Esophagus muscularis mucosa (tissue), 4 donors: ENCODE results near the gene IFNGR2. TPM values are rescaled to one million over a fixed set of nuclear protein-coding genes. Genes with fewer than 3 reads are reported as not detected.
"Not testable (repeated sequence)": the region's sequence is repeated elsewhere in the genome, so short reads cannot be mapped to it uniquely, and the experiment has no call there.

ENCODE experiments used
- DNase-seq: peaks from one replicate; pipeline ENCODE4 v3.0.0-alpha.2; 2017; ENCODE audit errors: extremely low spot score
- H3K27ac ChIP-seq, 4 donors: fragments of 200-600 bp; sonication (generic); replicated peaks in 1 of 4; 1 replicate in 3 of 4; 2 replicates in 1 of 4; pipeline ENCODE4 v1.5.1; 2016 to 2019; ENCODE audit warnings: mild to moderate bottlenecking in 1 of 4
- H3K27me3 ChIP-seq, 4 donors: fragments of 200-600 bp; sonication (generic); one replicate each; pipeline versions ENCODE4 v1.5.1 to v1.6.0; 2016 to 2019
- H3K36me3 ChIP-seq, 4 donors: fragments of 200-600 bp; sonication (generic); one replicate each; pipeline ENCODE4 v1.5.1; 2016 to 2019
- H3K4me1 ChIP-seq, 4 donors: fragments of 200-600 bp; sonication (generic); one replicate each; pipeline ENCODE4 v1.5.1; 2016 to 2019
- H3K4me3 ChIP-seq, 4 donors: fragments of 200-600 bp; sonication (generic); 1 replicate in 2 of 4; 2 replicates in 2 of 4; pipeline ENCODE4 v1.5.1; 2016 to 2019; ENCODE audit warnings: mild to moderate bottlenecking in 4 of 4, moderate library complexity in 1 of 4
- H3K9me3 ChIP-seq, 4 donors: fragments of 200-600 bp; sonication (generic); 1 replicate in 3 of 4; 2 replicates in 1 of 4; pipeline ENCODE4 v1.5.1; 2016 to 2019
- EP300 ChIP-seq: sonication (generic); formaldehyde crosslinking; IDR thresholded peaks from one replicate; pipeline ENCODE4 v1.6.1; 2017; ENCODE audit warnings: antibody characterized with exemption
- POLR2A ChIP-seq: fragments of 450-650 bp; IDR thresholded peaks from one replicate; pipeline ENCODE4 v1.6.1; 2017; ENCODE audit warnings: antibody characterized with exemption, moderate library complexity, mild to moderate bottlenecking, low read depth
- POLR2AphosphoS5 ChIP-seq, 2 donors: sonication (generic); formaldehyde crosslinking; IDR thresholded peaks; one replicate each; pipeline ENCODE4 v1.6.1; 2017; ENCODE audit warnings: antibody characterized with exemption in 2 of 2
- WGBS: methylation state at CpG from one replicate; pipeline ENCODE4 v1.1.5; 2018; 5-methylcytosine and 5-hydroxymethylcytosine counted together
- intact Hi-C: fragments of 100-400 bp; cut with DNase I; formaldehyde crosslinking; loops from one replicate; pipeline ENCODE4 v1.15.1; 2023
- total RNA-seq, 4 donors: library from RNA; depleted of rRNA; stranded (reverse); fragments of >200 nt; gene quantifications; one replicate each; pipeline versions ENCODE4 v1.1.0 to v1.2.1, GENCODE V29; 2016
- TF ChIP-seq, protein P1 (sequence below), 3 experiments: fragments of 200-600 bp in 2 of 3; fragments of 450-650 bp in 1 of 3; sonication (generic) in 2 of 3; IDR thresholded peaks; one replicate each; pipeline ENCODE4 v1.5.1; 2017 to 2019; ENCODE audit warnings: antibody characterized with exemption in 3 of 3, mild to moderate bottlenecking in 2 of 3, moderate library complexity in 1 of 3

IFNGR2 gene
- total RNA-seq, 4 donors from 2014 or later, result 28.7 to 56.3 (median 39.3) TPM

DNA sequence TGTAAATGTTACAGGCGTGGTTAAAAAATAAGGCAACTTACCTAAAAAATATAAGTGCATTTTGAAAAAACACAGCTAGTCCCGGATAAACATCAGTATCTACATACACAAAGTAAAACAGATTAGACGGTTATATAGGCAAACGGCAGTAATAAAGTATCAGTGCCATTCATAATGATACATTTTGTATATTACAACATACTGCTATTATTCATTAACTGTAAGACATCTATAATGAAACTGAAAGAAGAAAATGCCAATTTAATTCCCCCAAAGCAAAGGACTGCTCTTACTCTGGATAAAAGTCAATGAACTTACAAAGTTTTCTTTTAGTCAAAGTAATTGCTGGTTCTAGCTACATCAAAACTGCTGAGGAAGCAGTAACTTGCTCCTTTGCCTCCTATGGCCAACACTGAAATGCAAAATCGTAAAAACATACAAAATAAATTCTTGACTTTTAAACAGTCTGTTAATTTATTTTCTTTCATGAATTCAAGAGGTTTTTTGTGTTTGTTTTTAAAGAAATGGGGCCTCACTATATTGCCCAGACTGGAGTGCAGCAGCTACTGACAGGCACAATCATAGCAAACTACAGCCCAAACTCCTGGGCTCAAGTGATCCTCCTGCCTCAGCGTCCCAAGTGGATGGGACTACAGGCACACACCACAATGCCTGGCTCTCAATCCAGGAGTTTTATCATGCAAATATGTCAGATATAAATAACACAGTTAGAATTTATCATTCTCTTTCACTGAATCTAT is 52.7 kb downstream of the IFNGR2 start:
- TF ChIP-seq, protein P1, sequence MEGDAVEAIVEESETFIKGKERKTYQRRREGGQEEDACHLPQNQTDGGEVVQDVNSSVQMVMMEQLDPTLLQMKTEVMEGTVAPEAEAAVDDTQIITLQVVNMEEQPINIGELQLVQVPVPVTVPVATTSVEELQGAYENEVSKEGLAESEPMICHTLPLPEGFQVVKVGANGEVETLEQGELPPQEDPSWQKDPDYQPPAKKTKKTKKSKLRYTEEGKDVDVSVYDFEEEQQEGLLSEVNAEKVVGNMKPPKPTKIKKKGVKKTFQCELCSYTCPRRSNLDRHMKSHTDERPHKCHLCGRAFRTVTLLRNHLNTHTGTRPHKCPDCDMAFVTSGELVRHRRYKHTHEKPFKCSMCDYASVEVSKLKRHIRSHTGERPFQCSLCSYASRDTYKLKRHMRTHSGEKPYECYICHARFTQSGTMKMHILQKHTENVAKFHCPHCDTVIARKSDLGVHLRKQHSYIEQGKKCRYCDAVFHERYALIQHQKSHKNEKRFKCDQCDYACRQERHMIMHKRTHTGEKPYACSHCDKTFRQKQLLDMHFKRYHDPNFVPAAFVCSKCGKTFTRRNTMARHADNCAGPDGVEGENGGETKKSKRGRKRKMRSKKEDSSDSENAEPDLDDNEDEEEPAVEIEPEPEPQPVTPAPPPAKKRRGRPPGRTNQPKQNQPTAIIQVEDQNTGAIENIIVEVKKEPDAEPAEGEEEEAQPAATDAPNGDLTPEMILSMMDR (IDR thresholded peaks at IDR 0.05), result no peak
- TF ChIP-seq POLR2AphosphoS5 (IDR thresholded peaks at IDR 0.05) (no peak), POLR2A (no peak), EP300 (no peak)
- Histone ChIP-seq H3K4me3 (no peak overlapping the region), H3K9me3 (no peaks in the 10 kb centered on the region), H3K36me3 (peaks cover 23 to 89% (median 71%) of the 10 kb centered on the region in 4 donors), H3K4me1 (no peaks in the 10 kb centered on the region), H3K27me3 (no peaks in the 10 kb centered on the region), H3K27ac (no peak overlapping the region)
- 88% methylated on average over 6 of the region's 6 CpGs for WGBS
- intact Hi-C loops, result no loop called here
- no peak for DNase-seq

DNA sequence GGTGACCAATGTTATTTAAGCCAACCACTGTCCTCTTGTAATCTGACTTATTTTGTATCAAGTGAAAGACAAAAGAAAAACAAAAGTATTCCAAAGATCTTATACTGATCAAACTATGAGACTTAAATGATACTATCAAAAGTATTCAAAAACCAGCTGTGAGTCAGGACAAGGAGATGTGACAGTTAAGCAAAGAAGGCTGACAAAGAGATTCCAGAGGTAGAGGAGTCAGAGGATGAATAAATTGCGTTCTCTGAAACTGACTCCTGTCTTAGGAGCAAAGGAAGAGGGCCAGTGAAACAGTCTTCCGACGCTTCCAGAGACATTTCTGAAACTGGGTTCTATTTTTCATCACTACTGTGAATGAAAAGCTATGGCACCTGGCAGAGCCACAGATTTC is 55.6 kb downstream of the IFNGR2 start:
- no peak overlapping the region for H3K4me3 ChIP-seq
- H3K9me3 ChIP-seq, result no peaks in the 10 kb centered on the region
- no peaks in the 10 kb centered on the region for H3K27me3 ChIP-seq
- WGBS, result 86% methylated on average over 3 of the region's 3 CpGs
- intact Hi-C loops, result no loop called here
- H3K4me1 ChIP-seq, result no peaks in the 10 kb centered on the region
- no peak overlapping the region for H3K27ac ChIP-seq
- no peak for TF ChIP-seq POLR2AphosphoS5 (IDR thresholded peaks at IDR 0.05)
- TF ChIP-seq POLR2A, result no peak
- no peak for TF ChIP-seq EP300
- TF ChIP-seq, protein P1 (IDR thresholded peaks at IDR 0.05), result no peak
- peaks cover 24 to 86% (median 69%) of the 10 kb centered on the region in 4 donors for H3K36me3 ChIP-seq
- no peak for DNase-seq

DNA sequence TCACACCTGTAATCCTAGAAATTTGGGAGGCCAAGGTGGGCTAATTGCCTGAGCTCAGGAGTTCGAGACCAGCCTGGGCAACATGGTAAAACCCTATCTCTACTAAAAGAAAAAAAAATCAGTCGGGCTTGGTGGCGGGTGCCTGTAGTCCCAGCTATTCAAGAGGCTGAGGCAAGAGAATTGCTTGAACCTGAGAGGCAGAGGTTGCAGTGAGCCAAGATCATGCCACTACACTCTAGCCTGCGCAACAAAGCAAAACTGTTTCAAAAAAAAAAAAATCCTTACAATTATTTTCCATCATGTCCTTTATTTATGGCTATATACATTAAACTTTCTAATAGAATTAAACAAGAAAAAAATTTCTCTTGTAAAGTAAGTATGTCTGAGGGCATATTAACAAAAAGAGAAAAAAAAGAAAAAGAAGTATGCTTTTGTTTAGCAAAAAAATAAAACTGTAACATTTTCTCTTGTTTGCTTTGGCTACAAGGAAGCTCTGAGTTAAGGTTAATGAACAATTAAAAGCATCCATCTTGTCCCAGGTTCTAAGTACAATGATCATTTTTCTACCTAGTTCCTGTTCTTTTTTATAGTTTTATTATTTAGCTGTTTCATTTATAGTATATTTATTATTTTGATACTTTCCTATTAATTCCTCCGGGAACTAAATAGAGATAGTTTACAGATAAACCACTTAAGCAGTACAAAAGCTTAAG is 58.5 kb downstream of the IFNGR2 start:
- intact Hi-C loops, result no loop called here
- Histone ChIP-seq H3K9me3 (no peaks in the 10 kb centered on the region), H3K36me3 (peaks cover 15 to 83% (median 62%) of the 10 kb centered on the region in 4 donors), H3K4me3 (no peak overlapping the region), H3K27ac (no peak overlapping the region), H3K27me3 (no peaks in the 10 kb centered on the region), H3K4me1 (no peaks in the 10 kb centered on the region)
- TF ChIP-seq, protein P1 (IDR thresholded peaks at IDR 0.05), result no peak
- TF ChIP-seq POLR2AphosphoS5 (IDR thresholded peaks at IDR 0.05) (no peak), POLR2A (no peak), EP300 (no peak)
- WGBS, result 94% methylated on average over 5 of the region's 5 CpGs
- DNase-seq, result no peak

DNA sequence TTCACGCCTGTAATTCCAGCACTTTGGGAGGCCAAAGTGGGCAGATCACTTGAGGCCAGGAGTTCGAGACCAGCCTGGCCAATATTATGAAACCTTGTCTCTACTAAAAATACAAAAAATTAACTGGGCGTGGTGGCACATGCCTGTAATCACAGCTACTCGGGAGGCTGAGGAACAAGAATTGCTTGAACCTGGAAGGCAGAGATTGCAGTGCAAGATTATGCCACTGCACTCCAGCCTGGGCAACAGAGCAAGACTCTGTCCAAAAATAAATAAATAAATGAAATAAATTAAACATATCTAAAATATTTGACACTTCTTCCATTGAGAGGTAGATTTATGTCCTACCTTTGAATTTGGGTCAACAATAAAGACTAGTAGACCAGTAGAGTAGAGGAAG is 66.0 kb downstream of the IFNGR2 start:
- intact Hi-C loops, H3K27me3 ChIP-seq, H3K4me1 ChIP-seq, H3K27ac ChIP-seq, H3K9me3 ChIP-seq, DNase-seq, H3K4me3 ChIP-seq: not testable (repeated sequence)
- peaks cover 0 to 32% (median 13%) of the 10 kb centered on the region in 4 donors for H3K36me3 ChIP-seq
- WGBS, result 97% methylated on average over 4 of the region's 4 CpGs

DNA sequence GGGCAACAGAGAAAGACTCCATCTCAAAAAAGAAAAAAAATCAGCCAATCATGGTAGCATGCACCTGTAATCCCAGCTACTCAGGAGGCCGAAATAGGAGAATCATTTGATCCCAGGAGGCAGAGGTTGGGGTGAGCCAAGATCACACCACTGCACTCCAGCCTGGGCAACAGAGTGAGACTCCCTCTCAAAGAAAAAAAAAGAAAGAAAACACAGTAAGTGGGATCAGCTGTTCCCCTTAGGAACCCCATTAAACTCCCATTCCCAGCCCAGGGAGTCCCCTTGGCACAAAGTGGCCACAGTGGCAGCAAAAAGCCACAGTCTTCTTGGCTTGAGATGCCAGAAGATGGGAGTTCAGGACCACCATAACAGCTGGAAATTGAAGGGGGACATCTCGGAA is 67.5 kb downstream of the IFNGR2 start:
- intact Hi-C loops, result no loop called here
- TF ChIP-seq, protein P1 (IDR thresholded peaks at IDR 0.05), result no peak
- TF ChIP-seq EP300 (no peak), POLR2A (no peak), POLR2AphosphoS5 (IDR thresholded peaks at IDR 0.05) (no peak)
- WGBS, result 96% methylated on average over 2 of the region's 2 CpGs
- peaks cover 0 to 5% (median 2%) of the 10 kb centered on the region in 4 donors for H3K4me1 ChIP-seq
- no peaks in the 10 kb centered on the region for H3K27me3 ChIP-seq
- H3K4me3 ChIP-seq, result no peak overlapping the region
- DNase-seq, result no peak
- H3K27ac ChIP-seq, result no peak overlapping the region
- peaks cover 0 to 19% (median 6%) of the 10 kb centered on the region in 4 donors for H3K36me3 ChIP-seq
- no peaks in the 10 kb centered on the region for H3K9me3 ChIP-seq
